A673 (cell line): ENCODE results near the gene PRR12. TPM values are rescaled to one million over a fixed set of nuclear protein-coding genes. Genes with fewer than 3 reads are reported as not detected.

Experiments used
- BruUV-seq: library from RNA; stranded (reverse); fragments of 400-500 nt; replicated peaks from 2 replicates; lab custom pipeline; 2021; lab: Mats Ljungman, UMichigan
- CTCF ChIA-PET: fragments of 300-600 bp; sonication (Branson Sonifier 250); formaldehyde crosslinking; loops from one replicate; lab custom pipeline; 2022; ENCODE audit warnings: antibody characterized with exemption; lab: Charles Lee
- POLR2A ChIA-PET: fragments of 300-600 bp; sonication (Branson Sonifier 250); formaldehyde crosslinking; loops from one replicate; lab custom pipeline; 2022; ENCODE audit warnings: antibody characterized with exemption; ENCODE audit not compliant: low non-redundant PET; lab: Charles Lee
- DNase-seq: peaks from one replicate; pipeline ENCODE4 v3.0.0-alpha.2; 2015; ENCODE audit warnings: low spot score
- H3K27ac ChIP-seq: fragments of 200-600 bp; sonication (generic); 2 replicates; pipeline ENCODE4 v1.5.1; 2016; ENCODE audit warnings: mixed run types, low read depth, mild to moderate bottlenecking, mixed read lengths, antibody characterized with exemption, low read length; ENCODE audit not compliant: poor library complexity, severe bottlenecking
- H3K27me3 ChIP-seq: fragments of 200-600 bp; sonication (generic); replicated peaks from 2 replicates; pipeline ENCODE4 v1.6.1; 2017; ENCODE audit warnings: mixed run types, low read depth, mild to moderate bottlenecking, mixed read lengths, antibody characterized with exemption, low read length; ENCODE audit not compliant: insufficient read depth, poor library complexity
- H3K36me3 ChIP-seq: fragments of 200-600 bp; sonication (generic); 2 replicates; pipeline ENCODE4 v1.6.1; 2016; ENCODE audit warnings: mixed run types, mild to moderate bottlenecking, mixed read lengths, antibody characterized with exemption, low read length; ENCODE audit not compliant: insufficient read depth, poor library complexity, severe bottlenecking
- H3K4me1 ChIP-seq: fragments of 200-600 bp; sonication (generic); 2 replicates; pipeline ENCODE4 v1.6.1; 2017; ENCODE audit warnings: mixed run types, mild to moderate bottlenecking, mixed read lengths, antibody characterized with exemption, low read length; ENCODE audit not compliant: insufficient read depth, poor library complexity, severe bottlenecking
- H3K4me3 ChIP-seq: fragments of 200-600 bp; sonication (generic); 2 replicates; pipeline ENCODE4 v1.5.1; 2016; ENCODE audit warnings: low read depth, mixed run types, mild to moderate bottlenecking, mixed read lengths, low read length; ENCODE audit not compliant: poor library complexity, severe bottlenecking
- H3K9me3 ChIP-seq: fragments of 200-600 bp; sonication (generic); 2 replicates; pipeline ENCODE4 v1.6.1; 2016; ENCODE audit warnings: mixed run types, low read depth, mild to moderate bottlenecking, mixed read lengths, antibody characterized with exemption, low read length; ENCODE audit not compliant: poor library complexity, severe bottlenecking
- CTCF ChIP-seq: fragments of 300-800, 200-600 bp; sonication (generic); conservative IDR thresholded peaks from 2 replicates; pipeline ENCODE4 v1.5.1; 2017; ENCODE audit warnings: low read depth, mild to moderate bottlenecking, antibody characterized with exemption, low read length, moderate library complexity, mixed read lengths
- EZH2 ChIP-seq: fragments of 200-600 bp; sonication (generic); IDR thresholded peaks from 2 replicates; pipeline ENCODE4 v1.6.1; 2017; ENCODE audit warnings: borderline replicate concordance, low read depth, mild to moderate bottlenecking, mixed read lengths, antibody characterized with exemption, low read length; ENCODE audit not compliant: poor library complexity, severe bottlenecking
- intact Hi-C: fragments of 100-400 bp; cut with micrococcal nuclease; formaldehyde crosslinking; loops from one replicate; pipeline ENCODE4 v1.10.0; 2022; ENCODE audit not compliant: unreplicated experiment
- total RNA-seq: library from RNA; stranded (reverse); gene quantifications from 2 replicates; pipeline ENCODE4 v1.2.3, GENCODE V29; 2021

PRR12 gene
- total RNA-seq, 1 experiment from 2014 or later: 54.0 TPM

GRCh38 chr19:49553451-49554271, 37.3 kb upstream of the PRR12 start:
- CTCF ChIA-PET: no interaction called here
- no peak for DNase-seq
- peaks cover 47% of the 10 kb centered on the region for H3K36me3 ChIP-seq
- TF ChIP-seq EZH2 (no peak), CTCF (no peak)
- POLR2A ChIA-PET: no interaction called here
- peak overlapping the region; percentile 43 for H3K27ac ChIP-seq
- no peak overlapping the region for H3K4me3 ChIP-seq
- intact Hi-C loops: no loop called here
- no TSS peak for BruUV-seq
- H3K4me1 ChIP-seq: peaks cover 15% of the 10 kb centered on the region
- H3K27me3 ChIP-seq: no peaks in the 10 kb centered on the region
- no peaks in the 10 kb centered on the region for H3K9me3 ChIP-seq

- no peaks in the 10 kb centered on the region for H3K9me3 ChIP-seq
- ChIA-PET POLR2A (no interaction called here), CTCF (interaction anchor here (0.5 kb wide), 1 partner anchor 76 kb away, joined by 4 read pairs; no protein-coding TSS in a partner anchor)
- peak; percentile 68 for DNase-seq
- BruUV-seq: no TSS peak
- no peaks in the 10 kb centered on the region for H3K27me3 ChIP-seq
- no peak for TF ChIP-seq EZH2
- no peak for TF ChIP-seq CTCF
- H3K4me3 ChIP-seq: no peak overlapping the region
- H3K36me3 ChIP-seq: peaks cover 55% of the 10 kb centered on the region
- H3K4me1 ChIP-seq: peaks cover 15% of the 10 kb centered on the region
- peak overlapping the region; percentile 31 for H3K27ac ChIP-seq
- intact Hi-C loops: no loop called here
Observed at GRCh38 chr19:49554701-49555181, 36.2 kb upstream of the PRR12 start.

- no TSS peak for BruUV-seq
- intact Hi-C loops: no loop called here
- no peaks in the 10 kb centered on the region for H3K27me3 ChIP-seq
- DNase-seq: peak; percentile 96
- ChIA-PET POLR2A (no interaction called here), CTCF (interaction anchor here (1.5 kb wide), 1 partner anchor 15 kb away, joined by 4 read pairs; no protein-coding TSS in a partner anchor)
- H3K4me1 ChIP-seq: peaks cover 15% of the 10 kb centered on the region
- TF ChIP-seq CTCF: no peak
- TF ChIP-seq EZH2: no peak
- H3K27ac ChIP-seq: peak overlapping the region; percentile 70
- H3K9me3 ChIP-seq: no peaks in the 10 kb centered on the region
- peaks cover 54% of the 10 kb centered on the region for H3K36me3 ChIP-seq
- H3K4me3 ChIP-seq: no peak overlapping the region
Observed at GRCh38 chr19:49555600-49556411, 35.2 kb upstream of the PRR12 start.
